GM19240 (cell line): ENCODE results near the gene EEPD1.

ENCODE experiments used
- DNase-seq: peaks from one replicate; pipeline ENCODE4 v3.0.0; 2011; ENCODE audit warnings: low spot score; ENCODE audit not compliant: insufficient read length

Gene EEPD1

GRCh38 chr7:36299223-36299774 is 146.2 kb downstream of the EEPD1 start:
- DNase-seq: no peak

GRCh38 chr7:36299823-36300341 is 146.8 kb downstream of the EEPD1 start:
- no peak for DNase-seq

DNA sequence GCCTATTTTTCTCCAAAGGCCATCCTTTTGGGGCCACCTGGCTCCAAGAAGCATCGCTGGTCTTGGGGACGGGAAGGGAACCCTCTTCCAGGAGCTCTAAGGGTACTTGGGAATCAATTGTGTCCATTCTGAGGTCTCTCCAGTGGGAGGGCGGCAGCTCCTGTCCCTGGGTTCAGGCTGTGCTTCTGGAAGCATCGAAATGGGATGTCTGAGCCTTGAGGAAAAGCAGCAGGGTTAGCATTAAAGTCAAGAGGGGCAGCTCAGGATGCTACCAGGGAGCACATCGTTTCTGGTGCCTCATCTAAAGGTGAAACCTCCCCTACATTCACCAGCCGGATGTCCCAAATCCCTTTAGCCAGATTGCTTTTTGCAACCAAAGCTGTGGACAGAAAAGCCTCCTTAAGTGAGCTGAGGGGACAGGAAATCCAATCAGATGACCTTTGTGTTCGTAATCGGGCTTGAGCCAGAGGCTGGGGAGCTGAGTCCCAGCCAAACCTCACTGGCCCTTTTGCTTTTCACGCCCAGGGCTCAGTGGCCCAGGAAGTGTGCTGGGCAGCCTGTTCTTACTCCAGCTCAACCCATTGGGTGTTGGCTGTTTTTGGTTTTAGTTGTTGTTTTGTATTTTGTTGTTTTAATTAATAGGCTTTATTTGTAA is 147.8 kb downstream of the EEPD1 start:
- no peak for DNase-seq

DNA sequence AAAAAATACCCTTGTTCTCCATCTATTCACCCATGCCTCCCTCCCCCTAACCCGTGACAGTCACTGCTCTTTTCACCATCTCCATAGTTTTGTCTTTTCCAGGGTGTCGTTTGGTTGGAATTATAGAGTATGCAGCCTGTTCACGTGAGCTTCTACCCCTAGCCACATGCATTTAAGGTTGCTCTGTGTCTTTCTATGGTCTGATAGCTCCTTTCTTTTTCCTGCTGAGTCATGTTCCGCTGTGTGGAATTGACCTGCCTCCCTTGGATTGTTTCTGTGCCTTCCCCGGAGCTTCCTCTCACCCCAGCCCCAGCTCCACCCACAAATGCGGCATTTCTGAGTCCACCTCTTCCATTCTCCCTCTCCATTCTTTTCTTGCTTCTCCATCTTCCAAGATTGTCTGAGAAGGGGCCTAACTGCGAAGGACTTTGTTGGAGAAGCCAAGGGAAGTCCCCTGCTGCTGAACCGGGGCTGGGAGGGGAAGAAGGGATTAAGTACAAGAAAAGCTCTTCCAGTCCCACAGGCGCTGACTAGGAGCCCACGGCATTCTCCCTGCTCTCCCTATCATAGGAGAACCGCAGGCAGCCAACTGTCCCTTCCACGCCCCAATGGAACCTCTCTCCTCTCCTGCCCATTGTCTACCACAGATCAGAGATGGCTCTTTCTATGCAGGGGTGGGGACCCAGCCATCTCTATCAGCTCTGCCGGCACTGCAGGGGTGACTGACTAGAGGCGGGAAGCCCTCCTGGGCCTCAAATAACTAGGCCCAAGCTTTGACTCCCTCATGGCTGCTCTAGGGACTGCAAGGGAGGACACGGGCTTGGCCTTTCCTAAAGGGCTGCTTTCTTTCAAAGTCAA is 149.1 kb downstream of the EEPD1 start:
- DNase-seq: no peak

DNA sequence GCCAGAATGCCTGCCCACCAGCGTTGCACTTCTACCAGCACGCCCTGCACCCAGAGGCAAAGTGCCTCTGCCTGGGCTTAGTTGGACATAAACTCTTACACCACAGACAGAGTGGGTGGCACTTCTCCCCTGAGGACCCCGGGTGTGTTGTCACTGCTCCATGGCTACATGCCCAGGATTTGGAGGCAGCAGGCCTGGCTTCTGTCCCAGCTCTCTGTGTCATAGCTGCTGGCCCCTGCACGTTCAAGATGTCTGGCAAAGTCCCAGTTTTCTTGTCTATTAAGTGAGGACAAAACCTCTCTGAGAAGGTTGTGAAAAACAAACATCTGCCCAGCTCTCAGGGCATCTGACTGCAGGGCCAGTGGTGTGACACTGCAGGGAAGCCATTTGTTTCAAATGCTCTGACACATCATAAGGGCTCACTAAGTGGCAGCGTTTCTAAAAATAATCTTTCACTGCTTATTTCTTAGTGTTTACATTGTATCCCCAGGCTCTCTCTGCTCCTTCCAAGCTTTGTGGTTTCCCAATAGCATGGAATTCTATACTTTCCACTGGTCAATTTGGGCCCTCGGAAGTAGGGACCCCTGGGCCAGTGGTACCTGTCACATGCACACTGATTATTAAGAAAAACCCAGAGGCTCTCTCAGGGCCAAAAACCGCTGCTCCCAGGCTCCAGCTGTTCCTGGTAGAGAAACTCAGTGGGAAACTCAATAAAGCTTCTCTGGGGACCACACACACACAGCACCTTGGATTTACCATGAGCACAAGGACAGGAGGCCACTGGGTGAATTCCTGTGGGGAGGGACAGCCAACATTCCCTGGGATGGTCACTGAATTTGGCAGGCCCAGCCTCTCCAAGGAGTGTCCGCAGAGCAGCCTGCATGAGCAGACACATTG is 150.4 kb downstream of the EEPD1 start:
- DNase-seq: no peak

GRCh38 chr7:36304099-36304425 is 151.0 kb downstream of the EEPD1 start:
- DNase-seq: no peak

- no peak for DNase-seq
Observed at GRCh38 chr7:36305226-36305625, 152.2 kb downstream of the EEPD1 start.

- no peak for DNase-seq
Observed at GRCh38 chr7:36305648-36306047, 152.6 kb downstream of the EEPD1 start.

DNA sequence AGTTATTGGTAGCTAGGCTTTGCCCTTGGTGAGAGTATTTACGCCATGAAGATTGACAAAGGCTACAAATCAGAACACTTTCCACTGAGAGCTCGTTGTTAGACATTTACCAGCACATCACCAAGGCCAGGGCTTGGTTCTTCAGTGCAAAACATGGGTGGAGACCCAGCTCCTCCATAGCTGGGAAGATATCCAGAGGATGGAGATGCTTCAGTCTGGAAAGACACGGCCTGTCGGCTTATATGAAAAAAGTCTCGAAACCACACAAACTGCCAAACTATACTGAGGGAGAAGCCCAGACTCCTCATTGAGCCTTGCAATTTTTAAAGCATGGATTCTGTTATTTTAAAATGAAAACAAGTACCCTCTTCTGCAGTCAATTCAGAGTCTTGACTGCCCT is 153.2 kb downstream of the EEPD1 start:
- no peak for DNase-seq

DNA sequence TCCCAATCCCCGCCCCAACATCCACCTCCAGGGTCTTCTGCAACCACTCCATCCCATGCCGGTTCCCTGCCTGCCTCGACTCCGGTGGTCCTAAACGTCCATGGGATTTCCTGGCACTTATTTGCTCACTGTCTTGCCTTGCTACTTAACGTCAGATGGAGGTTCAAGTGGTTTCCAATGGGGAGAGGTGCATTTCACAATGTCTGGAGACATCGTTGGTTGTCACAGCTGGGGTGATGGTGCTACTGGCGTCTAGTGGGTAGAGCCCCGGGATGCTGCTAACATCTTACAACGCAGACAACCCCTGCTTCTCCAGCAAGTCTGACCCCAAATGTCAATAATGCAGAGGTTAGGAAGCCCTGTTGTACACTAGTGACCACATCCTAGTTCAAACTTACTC is 153.7 kb downstream of the EEPD1 start:
- DNase-seq: no peak

GRCh38 chr7:36308031-36308430 is 155.0 kb downstream of the EEPD1 start:
- no peak for DNase-seq

GRCh38 chr7:36309301-36309700 is 156.2 kb downstream of the EEPD1 start:
- no peak for DNase-seq

- DNase-seq: no peak
Observed at GRCh38 chr7:36309716-36310115, 156.7 kb downstream of the EEPD1 start.

GRCh38 chr7:36310897-36311296 is 157.8 kb downstream of the EEPD1 start:
- no peak for DNase-seq

DNA sequence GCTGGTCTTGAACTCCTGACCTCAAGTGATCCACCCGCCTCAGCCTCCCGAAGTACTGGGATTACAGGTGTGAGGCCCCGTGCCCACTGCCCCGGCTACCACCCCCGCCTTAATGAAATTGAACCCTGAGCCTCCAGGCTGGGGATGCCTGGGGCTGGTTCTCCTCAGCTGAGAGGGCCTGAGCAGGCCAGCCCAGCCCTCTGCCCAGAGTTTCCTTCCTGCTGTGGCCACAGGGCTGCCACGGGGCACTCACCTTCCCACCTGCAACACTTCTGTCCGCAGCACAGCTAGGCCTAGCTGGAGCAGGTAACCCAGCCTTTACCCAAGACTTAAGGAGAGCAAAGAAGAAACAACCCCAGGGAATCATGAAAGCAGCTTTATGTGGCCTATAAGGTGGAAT is 158.5 kb downstream of the EEPD1 start:
- DNase-seq: no peak

DNA sequence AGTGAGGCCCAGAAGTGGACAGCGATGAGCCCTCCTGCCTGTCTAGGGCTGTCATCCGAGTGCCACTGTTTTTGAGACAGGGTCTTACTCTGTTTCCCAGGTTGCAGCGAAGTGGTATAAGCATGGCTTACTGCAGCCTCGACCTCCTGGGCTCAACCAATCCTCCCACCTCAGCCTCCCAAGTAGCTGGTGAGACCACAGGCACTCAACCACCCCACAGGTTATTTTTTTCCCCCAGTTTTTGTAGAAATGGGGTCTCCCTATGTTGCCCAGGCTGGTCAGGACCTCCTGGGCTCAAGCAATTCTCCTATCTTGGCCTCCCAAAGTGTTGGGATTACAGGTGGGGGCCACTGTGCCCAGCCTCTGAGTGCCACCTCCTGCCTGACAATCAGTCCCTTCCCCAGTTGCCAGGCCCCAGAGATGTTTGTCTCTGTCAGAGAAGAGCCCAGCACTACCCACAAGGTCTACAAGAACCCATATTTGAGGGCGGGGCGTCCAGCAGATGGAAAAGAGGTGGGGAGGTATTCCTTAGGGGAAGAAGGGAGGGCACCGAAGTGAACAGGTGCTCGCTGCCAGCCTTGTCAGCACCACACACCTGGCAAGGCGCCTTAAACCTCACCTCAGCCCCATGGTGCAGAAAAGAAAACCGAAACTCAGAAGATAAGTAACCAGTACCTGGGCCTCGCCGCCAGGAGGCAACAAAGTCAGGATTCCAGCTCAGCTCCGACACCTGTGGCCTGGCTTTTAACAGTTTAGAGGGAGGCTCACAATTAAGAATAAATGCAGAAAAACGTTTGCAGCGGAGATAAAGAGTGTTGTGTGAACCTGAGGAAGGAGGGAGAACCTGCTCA is 159.2 kb downstream of the EEPD1 start:
- no peak for DNase-seq

- no peak for DNase-seq
Observed at GRCh38 chr7:36312915-36313334, 159.9 kb downstream of the EEPD1 start.

DNA sequence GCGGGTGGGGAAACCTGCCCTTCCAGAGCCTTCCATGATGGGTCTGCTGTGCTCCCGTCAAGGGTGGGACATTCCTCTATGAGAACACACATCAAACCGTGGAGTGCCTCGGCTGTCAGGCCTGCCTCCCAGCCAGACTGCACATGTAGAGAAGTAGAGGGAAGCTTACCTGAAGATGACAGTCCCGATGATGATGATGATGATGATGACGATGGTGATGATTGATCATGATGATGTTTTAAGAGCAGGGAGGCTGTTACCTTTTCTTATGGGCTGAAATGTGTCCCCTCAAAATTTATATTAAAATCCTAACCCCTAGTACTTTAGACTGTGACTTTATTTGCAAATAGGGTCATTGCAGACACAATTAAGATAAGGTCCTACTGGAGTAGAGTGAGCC is 160.6 kb downstream of the EEPD1 start:
- no peak for DNase-seq

- DNase-seq: no peak
Observed at GRCh38 chr7:36314491-36314890, 161.4 kb downstream of the EEPD1 start.

GRCh38 chr7:36315309-36315944 is 162.4 kb downstream of the EEPD1 start:
- DNase-seq: no peak
